Renal cortical epithelial cell (primary cell): Measurements from ENCODE around the gene PLXNA1. TPM values are rescaled to one million over a fixed set of nuclear protein-coding genes. Genes with fewer than 3 reads are reported as not detected.

Experiments
- DNase-seq: peaks from one replicate; pipeline ENCODE4 v3.0.0-alpha.2; 2011; ENCODE audit warnings: low read depth
- total RNA-seq: library from RNA; depleted of rRNA; stranded (reverse); fragments of >200 nt; gene quantifications from 2 replicates; pipeline ENCODE4 v1.2.3, GENCODE V29; 2014

The PLXNA1 gene
- total RNA-seq, 1 donor from 2014 or later = 67.0 TPM

GRCh38 chr3:126987129-126987528 lies 4.2 kb downstream of the PLXNA1 start:
- no peak for DNase-seq

GRCh38 chr3:126987596-126987995 lies 4.7 kb downstream of the PLXNA1 start:
- no peak for DNase-seq

GRCh38 chr3:126988451-126989021 lies 5.6 kb downstream of the PLXNA1 start:
- no peak for DNase-seq

GRCh38 chr3:126989316-126990023 lies 6.6 kb downstream of the PLXNA1 start:
- no peak for DNase-seq

GRCh38 chr3:126990024-126990700 lies 7.2 kb downstream of the PLXNA1 start:
- no peak for DNase-seq

- no peak for DNase-seq
Measured at GRCh38 chr3:126990890-126991289, 8.0 kb downstream of the PLXNA1 start.

- DNase-seq = no peak
Measured at GRCh38 chr3:126991366-126992200, 8.7 kb downstream of the PLXNA1 start.

- no peak for DNase-seq
Measured at GRCh38 chr3:126992216-126992615, 9.3 kb downstream of the PLXNA1 start.

GRCh38 chr3:126992776-126993175 lies 9.9 kb downstream of the PLXNA1 start:
- no peak for DNase-seq

- no peak for DNase-seq
Measured at GRCh38 chr3:126993436-126993835, 10.5 kb downstream of the PLXNA1 start.

GRCh38 chr3:126994661-126995245 lies 11.8 kb downstream of the PLXNA1 start:
- no peak for DNase-seq

- no peak for DNase-seq
Measured at GRCh38 chr3:126995254-126995780, 12.4 kb downstream of the PLXNA1 start.

- no peak for DNase-seq
Measured at GRCh38 chr3:126995926-126996512, 13.1 kb downstream of the PLXNA1 start.

GRCh38 chr3:126996905-126997304 lies 14.0 kb downstream of the PLXNA1 start:
- DNase-seq = no peak

GRCh38 chr3:126997455-126998038 lies 14.6 kb downstream of the PLXNA1 start:
- no peak for DNase-seq

- no peak for DNase-seq
Measured at GRCh38 chr3:126998320-126998719, 15.4 kb downstream of the PLXNA1 start.

- no peak for DNase-seq
Measured at GRCh38 chr3:126998728-126999127, 15.8 kb downstream of the PLXNA1 start.

GRCh38 chr3:126999383-126999782 lies 16.5 kb downstream of the PLXNA1 start:
- DNase-seq = no peak

- no peak for DNase-seq
Measured at GRCh38 chr3:127000119-127000518, 17.2 kb downstream of the PLXNA1 start.

GRCh38 chr3:127000761-127001160 lies 17.8 kb downstream of the PLXNA1 start:
- DNase-seq = no peak
